Retinal pigment epithelial cell (primary cell): ENCODE data around the gene ZBTB3.

Experiments
- DNase-seq: peaks from one replicate; pipeline ENCODE4 v3.0.0-alpha.2; 2010; ENCODE audit warnings: low read depth
- H3K4me3 ChIP-seq: 2 replicates; pipeline ENCODE4 v1.5.1; 2011; ENCODE audit warnings: mild to moderate bottlenecking, low read length, control low read depth, moderate library complexity
- TF ChIP-seq, protein P1 (sequence below): conservative IDR thresholded peaks from 2 replicates; pipeline ENCODE4 v1.5.1; 2011; ENCODE audit warnings: low read depth, low read length, control low read depth, inconsistent platforms

The ZBTB3 gene

DNA sequence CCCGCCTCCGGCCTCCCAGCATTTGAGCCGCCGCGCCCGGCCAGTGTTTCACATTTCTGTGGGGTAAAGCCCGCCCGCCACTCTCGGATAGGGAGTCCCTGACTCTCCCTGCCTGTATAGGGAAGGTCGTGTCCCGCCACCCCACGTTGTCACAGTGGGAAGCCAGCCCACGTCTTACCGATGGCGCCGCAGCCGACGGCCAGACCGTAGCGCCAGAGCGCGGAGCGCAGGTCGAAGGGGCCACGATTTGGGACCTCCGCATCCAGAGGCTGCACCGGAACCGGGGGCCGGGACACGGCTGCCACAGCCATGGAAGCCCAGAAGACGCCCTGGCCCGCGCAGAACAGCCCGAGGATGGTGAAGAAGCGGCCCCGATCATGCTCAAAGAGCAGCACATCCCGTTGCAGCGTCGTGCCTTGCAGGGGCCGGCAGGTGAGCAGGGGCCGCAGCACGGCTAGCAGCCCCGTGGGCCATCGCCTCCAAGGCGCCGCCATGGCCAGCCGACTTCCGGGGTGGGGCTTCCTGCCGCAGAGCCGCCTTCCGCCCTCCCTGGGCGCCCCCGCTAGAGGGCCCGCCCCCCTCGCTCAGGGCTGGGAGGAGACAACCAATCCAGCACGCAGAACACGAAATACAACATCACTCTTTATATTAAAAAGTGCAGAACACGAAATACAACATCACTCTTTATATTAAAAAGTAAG is 37.7 kb upstream of the ZBTB3 start, which contains the start of gene TMEM223:
TSS of gene TMEM223 (minus strand) at position 506 of the 701 bp plus-strand sequence. CDS start at position 494, 12 bp downstream.
- DNase-seq: peak; percentile 25
- peak within 1 kb of the TSS; percentile 90 for H3K4me3 ChIP-seq
- TF ChIP-seq, protein P1, sequence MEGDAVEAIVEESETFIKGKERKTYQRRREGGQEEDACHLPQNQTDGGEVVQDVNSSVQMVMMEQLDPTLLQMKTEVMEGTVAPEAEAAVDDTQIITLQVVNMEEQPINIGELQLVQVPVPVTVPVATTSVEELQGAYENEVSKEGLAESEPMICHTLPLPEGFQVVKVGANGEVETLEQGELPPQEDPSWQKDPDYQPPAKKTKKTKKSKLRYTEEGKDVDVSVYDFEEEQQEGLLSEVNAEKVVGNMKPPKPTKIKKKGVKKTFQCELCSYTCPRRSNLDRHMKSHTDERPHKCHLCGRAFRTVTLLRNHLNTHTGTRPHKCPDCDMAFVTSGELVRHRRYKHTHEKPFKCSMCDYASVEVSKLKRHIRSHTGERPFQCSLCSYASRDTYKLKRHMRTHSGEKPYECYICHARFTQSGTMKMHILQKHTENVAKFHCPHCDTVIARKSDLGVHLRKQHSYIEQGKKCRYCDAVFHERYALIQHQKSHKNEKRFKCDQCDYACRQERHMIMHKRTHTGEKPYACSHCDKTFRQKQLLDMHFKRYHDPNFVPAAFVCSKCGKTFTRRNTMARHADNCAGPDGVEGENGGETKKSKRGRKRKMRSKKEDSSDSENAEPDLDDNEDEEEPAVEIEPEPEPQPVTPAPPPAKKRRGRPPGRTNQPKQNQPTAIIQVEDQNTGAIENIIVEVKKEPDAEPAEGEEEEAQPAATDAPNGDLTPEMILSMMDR: no peak

DNA sequence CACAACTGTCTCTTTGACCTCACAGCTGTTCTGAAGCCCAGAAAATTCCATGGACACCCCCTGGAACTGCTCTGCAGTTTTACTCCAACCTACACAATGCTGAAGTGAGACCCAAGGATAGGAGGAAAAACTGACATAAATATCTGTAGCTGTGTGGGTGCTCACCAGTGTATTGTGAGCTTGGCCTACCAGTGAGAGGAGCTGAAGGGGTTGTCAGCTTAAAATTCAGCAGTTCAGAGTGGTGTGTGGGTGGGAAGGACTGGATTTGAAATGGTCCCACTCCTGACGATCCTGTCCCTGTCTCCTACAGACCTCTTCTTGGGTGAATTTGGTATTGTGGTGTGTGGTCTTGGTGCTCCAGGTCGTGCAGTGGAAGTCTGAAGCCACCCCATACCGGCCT is 35.6 kb upstream of the ZBTB3 start:
- no peak overlapping the region for H3K4me3 ChIP-seq
- no peak for DNase-seq
- TF ChIP-seq, protein P1: no peak

DNA sequence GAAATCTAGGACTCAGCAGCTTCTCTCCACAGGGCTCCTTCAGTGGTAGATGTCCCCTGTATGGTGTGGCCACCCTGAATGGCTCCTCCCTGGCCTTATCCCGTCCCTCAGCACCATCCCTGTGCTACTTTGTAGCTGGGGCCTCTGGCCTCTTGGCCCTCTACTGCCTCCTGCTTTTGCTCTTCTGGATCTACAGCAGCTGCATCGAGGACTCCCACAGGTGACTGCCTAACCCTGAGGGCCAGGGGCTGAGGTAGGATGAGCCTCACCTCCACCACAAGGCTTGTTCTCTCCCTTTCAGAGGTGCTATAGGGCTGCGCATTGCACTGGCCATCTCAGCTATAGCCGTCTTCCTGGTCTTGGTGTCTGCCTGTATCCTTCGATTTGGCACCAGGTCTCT is 35.0 kb upstream of the ZBTB3 start:
- no peak overlapping the region for H3K4me3 ChIP-seq
- TF ChIP-seq, protein P1: no peak
- DNase-seq: no peak

DNA sequence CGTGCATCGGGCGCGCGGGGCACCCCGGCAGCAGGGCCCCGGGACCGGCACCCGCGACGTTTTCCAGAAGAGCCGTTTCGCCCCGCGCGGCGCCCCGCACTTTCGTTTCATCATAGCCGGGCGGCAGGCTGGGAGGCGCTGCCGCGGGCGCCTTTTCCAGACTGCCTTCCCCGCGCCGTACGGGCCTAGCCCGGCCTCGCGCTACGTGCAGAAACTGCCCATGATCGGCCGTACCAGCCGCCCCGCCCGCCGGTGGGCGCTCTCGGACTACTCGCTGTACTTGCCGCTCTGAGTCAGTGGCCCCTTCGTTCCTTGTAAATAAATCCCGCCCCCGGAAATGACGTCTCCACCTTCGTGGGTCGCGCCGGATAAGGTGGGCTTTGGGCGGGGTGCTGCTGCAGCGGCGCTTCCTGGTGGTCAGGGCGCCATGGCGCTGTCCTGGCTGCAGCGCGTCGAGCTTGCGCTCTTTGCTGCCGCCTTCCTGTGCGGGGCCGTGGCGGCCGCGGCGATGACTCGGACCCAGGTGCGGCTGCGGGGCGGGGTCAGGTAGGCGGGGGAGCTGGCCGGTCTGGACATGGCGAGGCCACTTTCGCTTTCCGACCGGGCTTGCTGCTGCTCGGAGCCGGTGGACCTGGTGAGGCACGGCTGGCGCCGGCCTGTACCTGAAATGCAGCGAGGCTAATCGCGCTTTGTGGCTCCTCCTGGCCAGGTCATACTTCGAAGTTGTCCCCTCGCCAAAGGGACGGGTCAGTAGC is 33.2 kb upstream of the ZBTB3 start, which contains the start of gene TMEM179B:
TSS of gene TMEM179B (plus strand) at position 398 of the 755 bp plus-strand sequence. CDS start at position 428, 30 bp downstream.
- TF ChIP-seq, protein P1: peak; percentile 67
- peak within 1 kb of the TSS; percentile 92 for H3K4me3 ChIP-seq
- DNase-seq: peak; percentile 93

DNA sequence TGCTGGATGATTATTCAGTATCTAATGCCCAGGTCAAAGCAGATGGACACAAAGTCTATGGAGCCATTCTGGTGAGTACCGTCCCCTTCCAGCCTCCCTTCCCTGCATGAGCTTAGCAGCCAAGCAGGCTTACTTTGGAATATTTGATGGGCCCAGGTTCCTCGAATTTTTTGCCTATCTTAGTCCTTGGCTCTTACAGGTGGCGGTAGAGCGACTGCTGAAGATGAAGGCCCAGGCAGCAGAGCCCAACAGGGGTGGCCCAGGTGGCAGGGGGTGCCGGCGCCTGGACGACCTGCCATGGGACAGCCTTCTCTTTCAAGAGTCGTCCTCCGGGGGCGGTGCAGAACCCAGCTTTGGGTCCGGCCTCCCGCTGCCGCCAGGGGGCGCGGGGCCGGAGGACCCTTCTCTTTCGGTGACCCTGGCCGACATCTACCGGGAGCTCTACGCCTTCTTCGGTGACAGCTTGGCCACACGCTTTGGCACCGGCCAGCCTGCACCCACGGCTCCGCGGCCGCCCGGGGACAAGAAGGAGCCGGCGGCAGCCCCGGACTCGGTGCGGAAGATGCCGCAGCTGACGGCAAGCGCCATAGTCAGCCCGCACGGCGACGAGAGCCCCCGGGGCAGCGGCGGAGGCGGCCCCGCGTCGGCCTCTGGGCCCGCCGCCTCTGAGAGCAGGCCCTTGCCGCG is 32.5 kb upstream of the ZBTB3 start:
- H3K4me3 ChIP-seq: peak overlapping the region; percentile 92
- TF ChIP-seq, protein P1: peak; percentile 99
- peak; percentile 32 for DNase-seq

DNA sequence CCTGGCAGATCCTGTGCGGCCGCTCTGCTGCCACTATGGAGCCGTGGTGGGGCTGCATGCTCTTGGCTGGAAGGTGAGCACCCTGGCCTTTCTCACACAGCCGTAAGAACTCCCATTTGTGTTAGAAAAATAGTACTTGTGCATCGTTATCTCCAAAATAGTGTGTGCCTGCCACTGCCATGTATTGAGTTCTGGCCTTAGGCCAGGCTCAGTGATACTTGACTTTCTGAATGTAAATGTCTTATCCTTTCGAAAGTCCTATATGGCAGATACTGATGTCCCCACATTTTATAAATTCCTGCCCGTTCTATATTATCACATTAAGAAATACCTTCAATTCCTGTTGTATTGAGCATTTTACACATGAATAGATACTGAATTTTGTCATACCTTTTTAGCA is 28.8 kb upstream of the ZBTB3 start:
- DNase-seq: no peak
- TF ChIP-seq, protein P1: no peak
- H3K4me3 ChIP-seq: no peak overlapping the region
